HG02938 (cell line): ENCODE data around the gene PCDHA12.
"Not testable (repeated sequence)": the region's sequence is repeated elsewhere in the genome, so short reads cannot be mapped to it uniquely, and the experiment has no call there.

Experiments
- ATAC-seq: cut with Tn5 transposase; IDR thresholded peaks from one replicate; pipeline ENCODE4 v1.9.1; 2021; ENCODE audit warnings: mild to moderate bottlenecking, moderate library complexity; ENCODE audit not compliant: unreplicated experiment

The PCDHA12 gene

DNA sequence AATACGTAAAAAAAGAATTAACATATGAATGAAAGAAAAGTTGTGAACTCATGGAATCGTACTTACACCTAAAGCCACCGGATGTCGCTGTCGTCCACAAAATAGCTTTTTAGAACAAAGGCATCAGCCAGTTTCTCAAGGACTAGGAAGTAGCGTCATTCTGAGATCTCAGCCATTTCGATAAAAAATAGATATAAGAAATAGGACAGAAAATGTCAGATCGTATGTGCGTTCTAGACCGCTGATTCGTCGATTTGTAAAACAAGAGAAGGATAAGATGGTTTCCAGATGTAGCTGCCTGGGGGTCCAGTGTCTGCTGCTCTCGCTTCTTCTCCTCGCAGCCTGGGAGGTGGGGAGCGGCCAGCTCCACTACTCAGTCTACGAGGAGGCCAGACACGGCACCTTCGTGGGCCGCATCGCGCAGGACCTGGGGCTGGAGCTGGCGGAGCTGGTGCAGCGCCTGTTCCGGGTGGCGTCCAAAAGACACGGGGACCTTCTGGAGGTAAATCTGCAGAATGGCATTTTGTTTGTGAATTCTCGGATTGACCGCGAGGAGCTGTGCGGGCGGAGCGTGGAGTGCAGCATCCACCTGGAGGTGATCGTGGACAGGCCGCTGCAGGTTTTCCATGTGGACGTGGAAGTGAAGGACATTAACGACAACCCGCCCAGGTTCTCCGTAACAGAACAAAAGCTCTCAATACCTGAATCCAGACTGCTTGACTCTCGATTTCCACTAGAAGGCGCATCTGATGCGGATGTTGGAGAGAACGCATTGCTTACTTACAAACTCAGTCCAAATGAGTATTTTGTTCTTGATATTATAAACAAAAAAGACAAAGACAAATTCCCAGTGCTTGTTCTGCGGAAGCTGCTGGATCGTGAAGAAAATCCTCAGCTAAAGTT, 19.1 kb upstream of the PCDHA12 start, which contains the start of gene PCDHA10:
TSS of gene PCDHA10 (plus strand) at position 126 of the 903 bp plus-strand sequence. CDS start at position 278, 152 bp downstream.
- ATAC-seq: no peak

DNA sequence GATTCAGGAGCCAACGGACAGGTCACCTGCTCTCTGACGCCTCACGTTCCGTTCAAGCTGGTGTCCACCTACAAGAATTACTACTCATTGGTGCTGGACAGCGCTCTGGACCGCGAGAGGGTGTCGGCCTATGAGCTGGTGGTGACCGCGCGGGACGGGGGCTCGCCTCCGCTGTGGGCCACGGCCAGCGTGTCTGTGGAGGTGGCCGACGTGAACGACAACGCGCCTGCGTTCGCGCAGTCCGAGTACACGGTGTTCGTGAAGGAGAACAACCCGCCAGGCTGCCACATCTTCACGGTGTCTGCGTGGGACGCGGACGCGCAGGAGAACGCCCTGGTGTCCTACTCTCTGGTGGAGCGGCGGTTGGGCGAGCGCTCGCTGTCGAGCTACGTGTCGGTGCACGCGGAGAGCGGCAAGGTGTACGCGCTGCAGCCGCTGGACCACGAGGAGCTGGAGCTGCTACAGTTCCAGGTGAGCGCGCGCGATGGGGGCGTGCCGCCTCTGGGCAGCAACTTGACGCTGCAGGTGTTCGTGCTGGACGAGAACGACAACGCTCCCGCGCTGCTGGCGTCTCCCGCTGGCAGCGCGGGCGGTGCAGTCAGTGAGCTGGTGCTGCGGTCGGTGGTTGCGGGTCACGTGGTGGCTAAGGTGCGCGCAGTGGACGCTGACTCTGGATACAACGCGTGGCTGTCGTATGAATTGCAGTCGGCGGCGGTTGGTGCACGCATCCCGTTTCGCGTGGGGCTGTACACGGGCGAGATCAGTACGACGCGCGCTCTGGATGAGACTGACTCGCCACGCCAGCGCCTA, 17.7 kb upstream of the PCDHA12 start:
- ATAC-seq: no peak

DNA sequence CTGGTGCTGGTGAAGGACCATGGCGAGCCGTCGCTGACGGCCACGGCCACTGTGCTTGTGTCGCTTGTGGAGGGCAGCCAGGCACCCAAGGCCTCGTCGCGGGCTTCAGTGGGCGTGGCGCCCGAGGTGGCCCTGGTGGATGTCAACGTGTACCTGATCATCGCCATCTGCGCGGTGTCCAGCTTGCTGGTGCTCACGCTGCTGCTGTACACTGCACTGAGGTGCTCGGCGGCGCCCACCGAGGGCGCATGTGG, 17.2 kb upstream of the PCDHA12 start:
- no peak for ATAC-seq

DNA sequence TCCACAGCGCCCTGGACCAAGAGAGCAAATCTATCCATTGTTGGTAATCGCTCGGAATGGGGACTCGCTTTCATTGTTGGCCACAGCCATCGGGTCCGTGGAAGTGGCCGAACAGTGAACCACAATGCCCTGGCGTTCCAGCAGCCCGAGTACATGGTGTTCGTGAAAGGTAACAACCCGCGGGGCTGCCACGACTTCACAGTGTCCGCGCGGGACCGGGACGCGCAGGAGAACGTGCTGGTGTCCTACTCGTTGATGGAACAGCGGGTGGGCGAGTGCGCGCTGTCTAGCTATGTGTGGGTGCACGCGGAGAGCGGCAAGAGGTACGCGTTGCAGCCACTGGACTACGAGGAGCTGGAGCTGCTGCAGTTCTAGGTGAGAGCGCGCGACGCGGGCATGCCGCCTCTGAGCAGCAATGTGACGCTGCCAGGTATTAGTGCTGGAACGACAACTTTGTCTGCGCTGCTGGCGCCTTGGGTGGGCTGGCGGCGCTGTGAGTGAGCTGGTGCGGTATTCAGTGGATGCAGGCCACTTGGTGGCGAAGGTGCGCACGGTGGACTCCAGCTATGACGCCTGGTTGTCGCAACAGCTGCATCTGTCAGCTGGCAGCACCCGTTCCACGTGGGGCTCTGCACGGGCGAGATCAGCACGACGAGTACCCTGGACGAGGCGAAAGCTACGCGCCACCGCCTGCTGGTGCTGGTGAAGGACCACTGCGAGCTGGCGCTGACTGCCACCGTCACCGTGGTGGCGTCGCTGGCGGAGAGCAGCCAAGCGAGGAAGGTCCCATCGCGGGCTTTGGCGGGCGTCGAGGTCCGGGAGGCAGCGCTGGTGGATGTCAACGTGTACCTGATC, 12.4 kb upstream of the PCDHA12 start:
- no peak for ATAC-seq

DNA sequence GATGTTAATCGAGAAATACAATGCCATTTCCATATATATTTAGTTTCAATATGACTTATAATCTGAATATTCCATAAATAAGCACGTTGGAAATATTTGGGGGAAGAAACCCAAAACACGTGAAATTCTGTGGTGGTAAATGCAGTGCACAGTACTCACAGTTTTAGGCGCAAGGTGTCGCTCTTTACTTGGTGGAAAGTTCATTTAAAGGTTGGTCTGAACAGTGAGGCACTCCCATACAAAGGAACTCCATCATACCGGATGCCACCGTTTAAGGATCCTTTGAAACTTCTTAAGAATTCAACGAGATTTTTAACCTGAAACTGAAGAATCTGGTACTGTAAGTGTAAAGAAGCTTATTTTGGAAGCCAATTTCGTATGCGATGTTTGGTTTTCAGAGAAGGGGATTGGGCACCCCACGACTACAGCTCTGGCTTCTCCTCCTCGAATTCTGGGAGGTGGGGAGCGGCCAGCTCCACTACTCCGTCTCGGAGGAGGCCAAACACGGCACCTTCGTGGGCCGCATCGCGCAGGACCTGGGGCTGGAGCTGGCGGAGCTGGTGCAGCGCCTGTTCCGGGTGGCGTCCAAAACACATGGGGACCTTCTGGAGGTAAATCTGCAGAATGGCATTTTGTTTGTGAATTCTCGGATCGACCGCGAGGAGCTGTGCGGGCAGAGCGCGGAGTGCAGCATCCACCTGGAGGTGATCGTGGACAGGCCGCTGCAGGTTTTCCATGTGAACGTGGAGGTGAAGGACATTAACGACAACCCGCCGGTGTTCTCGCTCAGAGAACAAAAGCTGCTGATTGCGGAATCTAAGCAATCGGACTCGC, 6.2 kb upstream of the PCDHA12 start, which contains the start of gene PCDHA11:
TSS of gene PCDHA11 (plus strand) at position 237 of the 834 bp plus-strand sequence. CDS start at position 384, 147 bp downstream.
- no peak for ATAC-seq

DNA sequence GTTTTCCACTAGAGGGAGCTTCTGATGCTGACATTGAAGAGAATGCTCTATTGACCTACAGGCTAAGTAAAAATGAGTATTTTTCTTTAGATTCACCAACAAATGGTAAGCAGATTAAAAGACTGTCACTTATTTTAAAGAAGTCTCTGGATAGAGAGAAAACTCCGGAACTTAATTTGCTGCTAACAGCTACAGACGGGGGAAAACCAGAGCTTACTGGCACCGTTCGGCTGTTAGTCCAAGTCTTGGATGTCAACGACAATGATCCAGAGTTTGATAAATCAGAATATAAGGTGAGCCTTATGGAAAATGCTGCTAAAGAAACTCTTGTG, 5.6 kb upstream of the PCDHA12 start:
- ATAC-seq: no peak

DNA sequence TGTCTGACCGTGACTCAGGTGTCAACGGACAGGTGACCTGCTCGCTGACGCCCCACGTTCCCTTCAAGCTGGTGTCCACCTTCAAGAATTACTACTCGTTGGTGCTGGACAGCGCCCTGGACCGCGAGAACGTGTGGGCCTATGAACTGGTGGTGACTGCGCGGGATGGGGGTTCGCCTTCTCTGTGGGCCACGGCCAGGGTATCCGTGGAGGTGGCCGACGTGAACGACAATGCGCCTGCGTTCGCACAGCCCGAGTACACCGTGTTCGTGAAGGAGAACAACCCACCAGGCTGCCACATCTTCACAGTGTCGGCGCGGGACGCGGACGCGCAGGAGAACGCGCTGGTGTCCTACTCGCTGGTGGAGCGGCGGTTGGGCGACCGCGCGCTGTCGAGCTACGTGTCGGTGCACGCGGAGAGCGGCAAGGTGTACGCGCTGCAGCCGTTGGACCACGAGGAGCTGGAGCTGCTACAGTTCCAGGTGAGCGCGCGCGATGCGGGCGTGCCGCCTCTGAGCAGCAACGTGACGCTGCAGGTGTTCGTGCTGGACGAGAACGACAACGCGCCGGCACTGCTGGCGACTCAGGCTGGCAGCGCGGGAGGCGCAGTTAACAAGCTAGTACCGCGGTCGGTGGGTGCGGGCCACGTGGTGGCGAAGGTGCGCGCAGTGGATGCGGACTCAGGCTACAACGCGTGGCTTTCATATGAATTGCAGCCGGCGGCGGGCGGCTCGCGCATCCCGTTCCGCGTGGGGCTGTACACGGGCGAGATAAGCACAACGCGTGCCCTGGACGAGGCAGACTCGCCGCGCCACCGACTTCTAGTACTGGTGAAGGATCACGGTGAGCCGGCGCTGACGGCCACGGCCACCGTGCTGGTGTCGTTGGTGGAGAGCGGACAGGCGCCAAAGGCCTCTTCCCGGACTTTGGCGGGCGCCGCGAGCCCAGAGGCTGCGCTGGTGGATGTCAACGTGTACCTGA, 4.6 kb upstream of the PCDHA12 start:
- ATAC-seq: no peak

DNA sequence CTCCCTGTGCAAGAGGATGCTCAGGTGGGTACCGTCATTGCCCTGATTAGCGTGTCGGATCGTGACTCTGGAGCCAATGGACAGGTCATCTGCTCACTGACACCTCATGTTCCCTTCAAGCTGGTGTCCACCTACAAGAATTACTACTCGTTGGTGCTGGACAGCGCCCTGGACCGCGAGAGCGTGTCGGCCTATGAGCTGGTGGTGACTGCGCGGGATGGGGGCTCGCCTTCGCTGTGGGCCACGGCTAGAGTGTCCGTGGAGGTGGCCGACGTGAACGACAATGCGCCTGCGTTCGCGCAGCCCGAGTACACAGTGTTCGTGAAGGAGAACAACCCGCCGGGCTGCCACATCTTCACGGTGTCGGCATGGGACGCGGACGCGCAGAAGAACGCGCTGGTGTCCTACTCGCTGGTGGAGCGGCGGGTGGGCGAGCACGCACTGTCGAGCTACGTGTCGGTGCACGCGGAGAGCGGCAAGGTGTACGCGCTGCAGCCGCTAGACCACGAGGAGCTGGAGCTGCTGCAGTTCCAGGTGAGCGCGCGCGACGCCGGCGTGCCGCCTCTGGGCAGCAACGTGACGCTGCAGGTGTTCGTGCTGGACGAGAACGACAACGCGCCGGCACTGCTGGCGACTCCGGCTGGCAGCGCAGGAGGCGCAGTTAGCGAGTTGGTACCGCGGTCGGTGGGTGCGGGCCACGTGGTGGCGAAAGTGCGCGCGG, 1.6 kb downstream of the PCDHA12 start:
- ATAC-seq: not testable (repeated sequence)

DNA sequence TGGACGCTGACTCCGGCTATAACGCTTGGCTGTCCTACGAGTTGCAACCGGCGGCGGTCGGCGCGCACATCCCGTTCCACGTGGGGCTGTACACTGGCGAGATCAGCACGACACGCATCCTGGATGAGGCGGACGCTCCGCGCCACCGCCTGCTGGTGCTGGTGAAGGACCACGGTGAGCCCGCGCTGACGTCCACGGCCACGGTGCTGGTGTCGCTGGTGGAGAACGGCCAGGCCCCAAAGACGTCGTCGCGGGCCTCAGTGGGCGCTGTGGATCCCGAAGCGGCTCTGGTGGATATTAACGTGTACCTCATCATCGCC, 2.1 kb downstream of the PCDHA12 start:
- ATAC-seq: no peak

DNA sequence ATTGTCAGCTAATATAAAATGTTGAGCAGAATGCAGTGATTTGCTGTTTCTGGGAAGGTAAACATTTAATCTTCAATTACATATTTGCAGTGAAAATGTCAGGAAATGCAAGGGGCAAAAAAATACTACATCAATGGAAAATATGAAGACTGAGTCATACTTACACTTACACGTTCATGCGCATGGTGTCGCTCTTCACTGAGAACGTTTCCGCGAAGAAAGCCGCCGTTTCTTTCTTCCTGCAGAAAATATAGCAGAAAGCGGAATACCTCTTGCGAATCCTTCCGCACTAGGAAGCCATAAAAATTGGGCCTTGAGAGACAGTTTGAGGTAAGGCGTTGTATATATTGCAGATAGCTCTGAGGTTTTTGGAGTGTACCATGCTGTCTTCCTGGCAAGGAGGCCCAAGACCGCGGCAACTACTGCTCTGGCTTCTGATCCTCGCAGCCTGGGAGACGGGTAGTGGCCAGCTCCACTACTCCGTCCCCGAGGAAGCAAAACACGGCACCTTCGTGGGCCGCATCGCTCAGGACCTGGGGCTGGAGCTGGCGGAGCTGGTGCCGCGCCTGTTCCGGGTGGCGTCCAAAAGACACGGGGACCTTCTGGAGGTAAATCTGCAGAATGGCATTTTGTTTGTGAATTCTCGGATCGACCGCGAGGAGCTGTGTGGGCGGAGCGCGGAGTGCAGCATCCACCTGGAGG, 6.9 kb downstream of the PCDHA12 start, which contains the start of gene PCDHA13:
TSS of gene PCDHA13 (plus strand) at position 236 of the 702 bp plus-strand sequence. CDS start at position 381, 145 bp downstream.
- ATAC-seq: no peak

DNA sequence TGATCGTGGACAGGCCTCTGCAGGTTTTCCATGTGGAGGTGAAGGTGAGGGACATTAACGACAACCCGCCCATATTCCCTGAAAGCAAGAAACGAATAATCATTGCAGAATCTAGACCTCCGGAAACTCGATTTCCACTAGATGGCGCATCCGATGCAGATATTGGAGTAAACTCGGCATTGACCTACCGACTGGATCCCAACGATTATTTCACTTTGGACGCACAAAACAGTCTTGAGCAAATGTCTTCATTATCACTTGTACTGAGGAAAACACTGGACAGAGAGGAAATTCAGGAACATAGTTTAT, 7.4 kb downstream of the PCDHA12 start:
- no peak for ATAC-seq

DNA sequence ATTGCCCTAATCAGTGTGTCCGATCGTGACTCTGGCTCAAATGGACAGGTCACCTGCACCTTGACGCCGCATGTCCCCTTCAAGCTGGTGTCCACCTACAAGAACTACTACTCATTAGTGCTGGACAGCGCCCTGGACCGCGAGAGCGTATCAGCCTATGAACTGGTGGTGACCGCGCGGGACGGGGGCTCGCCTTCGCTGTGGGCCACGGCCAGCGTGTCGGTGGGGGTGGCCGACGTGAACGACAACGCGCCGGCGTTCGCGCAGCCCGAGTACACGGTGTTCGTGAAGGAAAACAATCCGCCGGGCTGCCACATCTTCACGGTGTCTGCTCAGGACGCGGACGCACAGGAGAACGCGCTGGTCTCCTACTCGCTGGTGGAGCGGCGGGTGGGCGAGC, 8.3 kb downstream of the PCDHA12 start:
- ATAC-seq: no peak

DNA sequence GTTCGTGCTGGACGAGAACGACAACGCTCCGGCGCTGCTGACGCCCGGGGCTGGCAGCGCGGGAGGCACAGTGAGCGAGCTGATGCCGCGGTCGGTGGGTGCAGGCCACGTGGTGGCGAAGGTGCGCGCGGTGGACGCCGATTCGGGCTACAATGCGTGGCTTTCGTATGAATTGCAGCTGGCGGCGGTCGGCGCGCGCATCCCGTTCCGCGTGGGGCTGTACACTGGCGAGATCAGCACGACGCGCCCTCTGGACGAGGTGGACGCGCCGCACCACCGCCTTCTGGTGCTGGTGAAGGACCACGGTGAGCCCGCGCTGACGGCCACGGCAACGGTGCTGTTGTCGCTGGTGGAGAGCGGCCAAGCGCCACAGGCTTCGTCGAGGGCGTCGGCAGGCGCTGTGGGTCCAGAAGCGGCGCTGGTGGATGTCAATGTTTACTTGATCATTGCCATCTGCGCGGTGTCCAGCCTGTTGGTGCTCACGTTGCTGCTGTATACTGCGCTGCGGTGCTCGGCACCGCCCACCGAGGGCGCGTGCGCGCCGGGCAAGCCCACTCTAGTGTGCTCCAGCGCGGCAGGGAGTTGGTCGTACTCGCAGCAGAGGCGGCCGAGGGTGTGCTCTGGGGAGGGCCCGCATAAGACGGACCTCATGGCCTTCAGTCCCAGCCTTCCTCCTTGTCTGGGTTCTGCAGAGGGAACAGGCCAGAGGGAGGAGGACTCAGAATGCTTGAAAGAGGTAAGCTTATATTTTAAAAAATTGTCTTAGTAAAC, 9.0 kb downstream of the PCDHA12 start:
- no peak for ATAC-seq

DNA sequence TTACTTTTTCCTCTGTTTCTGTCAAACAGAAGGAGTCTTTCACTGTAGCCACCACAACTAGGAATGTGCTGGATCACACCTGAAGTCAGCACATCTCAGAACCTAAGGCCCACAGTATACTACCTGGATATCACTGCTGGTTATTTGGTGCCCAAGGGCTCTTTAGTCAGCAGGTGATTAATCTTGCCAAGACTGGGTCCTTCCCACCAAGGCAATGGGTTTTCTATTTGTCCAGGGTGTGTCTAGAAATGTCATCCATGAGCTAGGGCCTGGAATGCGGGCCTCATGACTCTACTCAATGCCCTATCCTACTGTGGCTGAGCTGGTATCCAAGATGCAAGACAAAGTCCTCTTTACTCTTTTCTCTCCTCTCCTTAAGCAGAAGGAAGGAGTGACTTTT, 41.2 kb downstream of the PCDHA12 start:
- no peak for ATAC-seq

DNA sequence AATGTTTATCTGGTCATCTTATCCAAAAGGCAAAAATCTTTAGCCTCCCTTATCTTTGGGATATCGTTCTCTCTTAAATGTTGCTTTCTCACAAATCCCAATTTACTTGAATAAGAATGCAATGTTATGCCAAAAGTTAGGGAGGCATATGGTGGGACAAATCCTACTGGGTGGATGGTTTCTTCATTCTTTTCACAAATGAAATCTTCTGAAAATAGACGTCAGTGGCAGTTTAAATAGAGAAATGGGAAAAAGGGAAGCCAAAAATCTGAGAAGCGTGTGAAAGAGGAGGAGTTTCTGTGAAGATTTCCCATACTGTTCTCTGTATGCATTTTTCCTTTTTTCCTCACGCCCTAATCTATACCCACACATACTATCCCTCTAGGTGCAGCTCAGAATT, 48.5 kb downstream of the PCDHA12 start:
- ATAC-seq: no peak

DNA sequence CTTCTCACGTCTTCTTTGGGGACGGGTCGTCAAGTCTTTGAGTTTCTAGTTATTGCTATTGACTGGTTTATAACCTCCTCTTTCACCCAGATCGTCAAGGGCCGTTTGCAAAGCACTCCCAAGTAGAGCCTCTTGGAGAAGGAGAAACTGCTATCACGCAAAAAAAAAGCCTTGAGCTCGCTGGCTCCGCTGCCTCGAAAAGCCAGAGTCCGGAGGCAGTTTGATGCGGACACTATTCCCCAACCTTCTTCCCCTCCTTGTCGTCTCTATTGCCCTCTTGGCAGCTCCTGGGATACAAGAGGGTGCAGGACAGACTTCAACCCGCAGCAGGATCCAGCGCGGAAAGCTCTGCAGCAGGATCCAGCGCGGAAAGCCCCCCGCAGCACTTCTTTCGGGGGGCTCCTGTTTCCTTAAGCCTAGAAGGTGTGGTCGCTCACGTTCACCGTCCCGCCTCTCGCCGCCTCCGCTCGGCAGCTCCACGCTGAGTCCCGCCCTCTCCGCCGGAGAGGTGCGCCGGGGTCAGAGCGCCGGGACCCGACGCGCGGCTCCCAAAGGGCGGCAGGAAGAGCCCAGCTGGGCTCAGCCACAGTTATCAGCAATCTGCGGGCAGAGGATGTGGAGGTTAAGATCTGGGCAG, 50.8 kb downstream of the PCDHA12 start, which contains the start of gene PCDHAC1:
TSS of gene PCDHAC1 (plus strand) at position 494 of the 637 bp plus-strand sequence. CDS start 594 bp downstream, outside the sequence.
- ATAC-seq: no peak
